Measurements from ENCODE around the gene RASGRP2. TPM values are rescaled to one million over a fixed set of nuclear protein-coding genes. Genes with fewer than 3 reads are reported as not detected.
A peak's percentile ranks its signal among the peaks of the same experiment; 100 is the strongest.

The RASGRP2 gene
- total RNA-seq, 1 experiment from 2014 or later: 4.0 TPM

- no peaks in the 10 kb centered on the region for H3K4me1 Mint-ChIP-seq (ENCODE audit: low read depth, unreplicated experiment)
- H3K36me3 Mint-ChIP-seq (ENCODE audit: insufficient read depth, unreplicated experiment): peaks cover 2% of the 10 kb centered on the region
- Histone ChIP-seq H3K4me3 (ENCODE audit: low read depth, low read length) (no peak overlapping the region), H3K27me3 (replicated peaks; ENCODE audit: control insufficient read depth, insufficient read depth, low read length) (no peaks in the 10 kb centered on the region), H3K9me3 (no peaks in the 10 kb centered on the region), H3K36me3 (ENCODE audit: control insufficient read depth, insufficient read depth, low read length) (no peaks in the 10 kb centered on the region), H3K4me1 (no peaks in the 10 kb centered on the region)
- ChIA-PET POLR2A (no interaction called here), CTCF (no interaction called here)
- H3K27me3 Mint-ChIP-seq (ENCODE audit: insufficient read depth, unreplicated experiment): no peaks in the 10 kb centered on the region
- TF ChIP-seq CTCF (IDR thresholded peaks at IDR 0.05; ENCODE audit: insufficient read depth in 1 of 2, low read depth in 1 of 2, low read length in 1 of 2, severe bottlenecking in 1 of 2, unreplicated experiment in 1 of 2): no peak
- DNase-seq: no peak
- H3K4me3 Mint-ChIP-seq (ENCODE audit: unreplicated experiment): no peak overlapping the region
- H3K9me3 Mint-ChIP-seq (ENCODE audit: unreplicated experiment): no peaks in the 10 kb centered on the region
- intact Hi-C loops (cut with micrococcal nuclease; ENCODE audit: unreplicated experiment): no loop called here
- H3K27ac Mint-ChIP-seq (ENCODE audit: unreplicated experiment): peak overlapping the region; percentile 35
- BruUV-seq (replicated peaks): no TSS peak
These were observed 9.1 kb upstream of the RASGRP2 start for GRCh38 chr11:64753019-64753379.

- H3K9me3 Mint-ChIP-seq (ENCODE audit: unreplicated experiment): no peaks in the 10 kb centered on the region
- Histone ChIP-seq H3K36me3 (ENCODE audit: control insufficient read depth, insufficient read depth, low read length) (no peaks in the 10 kb centered on the region), H3K9me3 (no peaks in the 10 kb centered on the region), H3K27me3 (replicated peaks; ENCODE audit: control insufficient read depth, insufficient read depth, low read length) (no peaks in the 10 kb centered on the region), H3K4me1 (no peaks in the 10 kb centered on the region), H3K4me3 (ENCODE audit: low read depth, low read length) (no peak overlapping the region)
- intact Hi-C loops (cut with micrococcal nuclease; ENCODE audit: unreplicated experiment): no loop called here
- H3K4me3 Mint-ChIP-seq (ENCODE audit: unreplicated experiment): no peak overlapping the region
- peaks cover 6% of the 10 kb centered on the region for H3K36me3 Mint-ChIP-seq (ENCODE audit: insufficient read depth, unreplicated experiment)
- POLR2A ChIA-PET: interaction anchor here (0.9 kb wide), 1 partner anchor 26 kb away, joined by 7 read pairs; the partner anchor contains the start of gene SF1
- CTCF ChIA-PET: interaction anchor here (1.0 kb wide), 1 partner anchor 78 kb away, joined by 4 read pairs; no protein-coding TSS in a partner anchor
- no peak for DNase-seq
- TF ChIP-seq CTCF (IDR thresholded peaks at IDR 0.05; ENCODE audit: insufficient read depth in 1 of 2, low read depth in 1 of 2, low read length in 1 of 2, severe bottlenecking in 1 of 2, unreplicated experiment in 1 of 2): no peak
- no peaks in the 10 kb centered on the region for H3K27me3 Mint-ChIP-seq (ENCODE audit: insufficient read depth, unreplicated experiment)
- no peaks in the 10 kb centered on the region for H3K4me1 Mint-ChIP-seq (ENCODE audit: low read depth, unreplicated experiment)
- BruUV-seq (replicated peaks): no TSS peak
- H3K27ac Mint-ChIP-seq (ENCODE audit: unreplicated experiment): peak overlapping the region; percentile 35
These were observed 8.4 kb upstream of the RASGRP2 start for GRCh38 chr11:64752175-64752970.

GRCh38 chr11:64751580-64751979, 7.6 kb upstream of the RASGRP2 start:
- Histone ChIP-seq H3K4me3 (ENCODE audit: low read depth, low read length) (no peak overlapping the region), H3K27me3 (replicated peaks; ENCODE audit: control insufficient read depth, insufficient read depth, low read length) (no peaks in the 10 kb centered on the region), H3K9me3 (no peaks in the 10 kb centered on the region), H3K4me1 (no peaks in the 10 kb centered on the region), H3K36me3 (ENCODE audit: control insufficient read depth, insufficient read depth, low read length) (no peaks in the 10 kb centered on the region)
- H3K36me3 Mint-ChIP-seq (ENCODE audit: insufficient read depth, unreplicated experiment): peaks cover 6% of the 10 kb centered on the region
- DNase-seq: no peak
- TF ChIP-seq CTCF (IDR thresholded peaks at IDR 0.05; ENCODE audit: insufficient read depth in 1 of 2, low read depth in 1 of 2, low read length in 1 of 2, severe bottlenecking in 1 of 2, unreplicated experiment in 1 of 2): no peak
- ChIA-PET POLR2A (interaction anchor here (0.9 kb wide), 1 partner anchor 27 kb away, joined by 7 read pairs; the partner anchor contains the start of gene SF1), CTCF (interaction anchor here (1.0 kb wide), 1 partner anchor 77 kb away, joined by 4 read pairs; no protein-coding TSS in a partner anchor)
- H3K9me3 Mint-ChIP-seq (ENCODE audit: unreplicated experiment): no peaks in the 10 kb centered on the region
- H3K27ac Mint-ChIP-seq (ENCODE audit: unreplicated experiment): no peak overlapping the region
- intact Hi-C loops (cut with micrococcal nuclease; ENCODE audit: unreplicated experiment): no loop called here
- no TSS peak for BruUV-seq (replicated peaks)
- no peaks in the 10 kb centered on the region for H3K4me1 Mint-ChIP-seq (ENCODE audit: low read depth, unreplicated experiment)
- H3K4me3 Mint-ChIP-seq (ENCODE audit: unreplicated experiment): no peak overlapping the region
- H3K27me3 Mint-ChIP-seq (ENCODE audit: insufficient read depth, unreplicated experiment): no peaks in the 10 kb centered on the region
